PC-9 (cell line): Measurements from ENCODE around the gene GMEB2. TPM values are rescaled to one million over a fixed set of nuclear protein-coding genes. Genes with fewer than 3 reads are reported as not detected.
A peak's percentile ranks its signal among the peaks of the same experiment; 100 is the strongest.
"Not testable (repeated sequence)": the region's sequence is repeated elsewhere in the genome, so short reads cannot be mapped to it uniquely, and the experiment has no call there.

Source experiments
- BruUV-seq: library from RNA; stranded (reverse); fragments of 400-500 nt; replicated peaks from 2 replicates; lab custom pipeline; 2021; lab: Mats Ljungman, UMichigan
- CTCF ChIA-PET: fragments of 300-600 bp; sonication (Branson Sonifier 250); formaldehyde crosslinking; loops from one replicate; lab custom pipeline; 2022; ENCODE audit warnings: antibody characterized with exemption; lab: Charles Lee
- POLR2A ChIA-PET: fragments of 300-600 bp; sonication (Branson Sonifier 250); formaldehyde crosslinking; loops from one replicate; lab custom pipeline; 2022; ENCODE audit warnings: antibody characterized with exemption; ENCODE audit not compliant: unreplicated experiment; lab: Charles Lee
- DNase-seq, 2 experiments: peaks; one replicate each; pipeline versions ENCODE4 v3.0.0 to v3.0.0-alpha.2; 2015 to 2022; ENCODE audit warnings: mixed read lengths in 1 of 2
- H2AFZ ChIP-seq: fragments of 200-600 bp; sonication (generic); 2 replicates; pipeline ENCODE4 v1.8.1; 2017; ENCODE audit warnings: antibody characterized with exemption
- H3F3A ChIP-seq: fragments of 200-600 bp; sonication (generic); 2 replicates; pipeline ENCODE4 v1.8.1; 2017; ENCODE audit warnings: antibody characterized with exemption, mild to moderate bottlenecking, low read depth; ENCODE audit not compliant: insufficient read depth
- H3K27ac ChIP-seq: fragments of 200-600 bp; sonication (generic); 2 replicates; pipeline ENCODE4 v1.6.1; 2016; ENCODE audit warnings: mixed run types
- H3K27me3 ChIP-seq: fragments of 200-600 bp; sonication (generic); 2 replicates; pipeline ENCODE4 v1.6.1; 2016; ENCODE audit warnings: low read depth, mixed run types; ENCODE audit not compliant: insufficient read depth
- H3K36me3 ChIP-seq: fragments of 200-600 bp; sonication (generic); 2 replicates; pipeline ENCODE4 v1.6.1; 2016; ENCODE audit warnings: low read depth, mixed run types
- H3K4me1 ChIP-seq: fragments of 200-600 bp; sonication (generic); replicated peaks from 2 replicates; pipeline ENCODE4 v1.6.1; 2016; ENCODE audit warnings: mixed run types; ENCODE audit not compliant: insufficient read depth
- H3K4me2 ChIP-seq: fragments of 200-600 bp; sonication (generic); 2 replicates; pipeline ENCODE4 v1.6.1; 2017; ENCODE audit warnings: mixed run types
- H3K4me3 ChIP-seq: fragments of 200-600 bp; sonication (generic); 2 replicates; pipeline ENCODE4 v1.6.1; 2016; ENCODE audit warnings: mixed run types
- H3K79me2 ChIP-seq: fragments of 200-600 bp; sonication (generic); 2 replicates; pipeline ENCODE4 v1.6.1; 2017; ENCODE audit warnings: low read depth, mixed run types
- H3K9me2 ChIP-seq: fragments of 200-600 bp; sonication (generic); 2 replicates; pipeline ENCODE4 v1.8.1; 2017; ENCODE audit warnings: mild to moderate bottlenecking; ENCODE audit not compliant: insufficient read depth
- H3K9me3 ChIP-seq: fragments of 200-600 bp; sonication (generic); 2 replicates; pipeline ENCODE4 v1.8.1; 2016; ENCODE audit warnings: low read depth; ENCODE audit not compliant: insufficient read depth
- H4K20me1 ChIP-seq: fragments of 200-600 bp; sonication (generic); 2 replicates; pipeline ENCODE4 v1.8.1; 2017; ENCODE audit not compliant: insufficient read depth
- EZH2 ChIP-seq: fragments of 200-600 bp; sonication (generic); IDR thresholded peaks from 2 replicates; pipeline ENCODE4 v1.8.0; 2017; ENCODE audit warnings: antibody characterized with exemption, low read depth
- intact Hi-C: fragments of 100-400 bp; cut with micrococcal nuclease; formaldehyde crosslinking; loops from one replicate; pipeline ENCODE4 v1.10.0; 2022; ENCODE audit not compliant: unreplicated experiment
- total RNA-seq: library from RNA; stranded (reverse); gene quantifications from 2 replicates; pipeline ENCODE4 v1.2.3, GENCODE V29; 2021
- TF ChIP-seq, protein P1 (sequence below): fragments of 200-600 bp; sonication (generic); conservative IDR thresholded peaks from 2 replicates; pipeline ENCODE4 v1.6.1; 2017; ENCODE audit warnings: mixed run types, antibody characterized with exemption, mild to moderate bottlenecking, moderate library complexity

GMEB2 gene
- total RNA-seq, 1 experiment from 2014 or later = 19.3 TPM

- Histone ChIP-seq H4K20me1 (no peaks in the 10 kb centered on the region), H3K4me3 (peak overlapping the region; percentile 42; the same call in 1 of the 2 replicates), H3K9me2 (no peaks in the 10 kb centered on the region), H2AFZ (no peak overlapping the region), H3K27me3 (no peaks in the 10 kb centered on the region), H3F3A (peaks cover 35% of the 10 kb centered on the region), H3K4me2 (peak overlapping the region; percentile 72), H3K36me3 (no peaks in the 10 kb centered on the region), H3K9me3 (no peaks in the 10 kb centered on the region), H3K79me2 (no peaks in the 10 kb centered on the region), H3K27ac (no peak overlapping the region), H3K4me1 (no peaks in the 10 kb centered on the region; the same call in 1 of the 2 replicates)
- intact Hi-C loops = no loop called here
- no TSS peak for BruUV-seq
- DNase-seq = peak in 1 of 2 experiments; percentile 16
- TF ChIP-seq EZH2 = no peak
- TF ChIP-seq, protein P1, sequence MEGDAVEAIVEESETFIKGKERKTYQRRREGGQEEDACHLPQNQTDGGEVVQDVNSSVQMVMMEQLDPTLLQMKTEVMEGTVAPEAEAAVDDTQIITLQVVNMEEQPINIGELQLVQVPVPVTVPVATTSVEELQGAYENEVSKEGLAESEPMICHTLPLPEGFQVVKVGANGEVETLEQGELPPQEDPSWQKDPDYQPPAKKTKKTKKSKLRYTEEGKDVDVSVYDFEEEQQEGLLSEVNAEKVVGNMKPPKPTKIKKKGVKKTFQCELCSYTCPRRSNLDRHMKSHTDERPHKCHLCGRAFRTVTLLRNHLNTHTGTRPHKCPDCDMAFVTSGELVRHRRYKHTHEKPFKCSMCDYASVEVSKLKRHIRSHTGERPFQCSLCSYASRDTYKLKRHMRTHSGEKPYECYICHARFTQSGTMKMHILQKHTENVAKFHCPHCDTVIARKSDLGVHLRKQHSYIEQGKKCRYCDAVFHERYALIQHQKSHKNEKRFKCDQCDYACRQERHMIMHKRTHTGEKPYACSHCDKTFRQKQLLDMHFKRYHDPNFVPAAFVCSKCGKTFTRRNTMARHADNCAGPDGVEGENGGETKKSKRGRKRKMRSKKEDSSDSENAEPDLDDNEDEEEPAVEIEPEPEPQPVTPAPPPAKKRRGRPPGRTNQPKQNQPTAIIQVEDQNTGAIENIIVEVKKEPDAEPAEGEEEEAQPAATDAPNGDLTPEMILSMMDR = no peak
- CTCF ChIA-PET = interaction anchor here (0.6 kb wide), 1 partner anchor 27 kb away, joined by 5 read pairs; no protein-coding TSS in a partner anchor
- POLR2A ChIA-PET = no interaction called here
These were observed 25.0 kb upstream of the GMEB2 start for GRCh38 chr20:63651942-63652191.

- intact Hi-C loops, H3K36me3 ChIP-seq, H3K27ac ChIP-seq, H3K9me3 ChIP-seq, H3K4me3 ChIP-seq, POLR2A ChIA-PET, H3K79me2 ChIP-seq, H4K20me1 ChIP-seq, H2AFZ ChIP-seq, DNase-seq, BruUV-seq, H3K4me1 ChIP-seq, H3K9me2 ChIP-seq, H3K4me2 ChIP-seq, H3K27me3 ChIP-seq: not testable (repeated sequence)
- CTCF ChIA-PET = interaction anchor here (0.6 kb wide), 1 partner anchor 73 kb away, joined by 4 read pairs; no protein-coding TSS in a partner anchor
- H3F3A ChIP-seq = peaks cover 35% of the 10 kb centered on the region
These were observed 23.6 kb upstream of the GMEB2 start for GRCh38 chr20:63650486-63650885.

DNA sequence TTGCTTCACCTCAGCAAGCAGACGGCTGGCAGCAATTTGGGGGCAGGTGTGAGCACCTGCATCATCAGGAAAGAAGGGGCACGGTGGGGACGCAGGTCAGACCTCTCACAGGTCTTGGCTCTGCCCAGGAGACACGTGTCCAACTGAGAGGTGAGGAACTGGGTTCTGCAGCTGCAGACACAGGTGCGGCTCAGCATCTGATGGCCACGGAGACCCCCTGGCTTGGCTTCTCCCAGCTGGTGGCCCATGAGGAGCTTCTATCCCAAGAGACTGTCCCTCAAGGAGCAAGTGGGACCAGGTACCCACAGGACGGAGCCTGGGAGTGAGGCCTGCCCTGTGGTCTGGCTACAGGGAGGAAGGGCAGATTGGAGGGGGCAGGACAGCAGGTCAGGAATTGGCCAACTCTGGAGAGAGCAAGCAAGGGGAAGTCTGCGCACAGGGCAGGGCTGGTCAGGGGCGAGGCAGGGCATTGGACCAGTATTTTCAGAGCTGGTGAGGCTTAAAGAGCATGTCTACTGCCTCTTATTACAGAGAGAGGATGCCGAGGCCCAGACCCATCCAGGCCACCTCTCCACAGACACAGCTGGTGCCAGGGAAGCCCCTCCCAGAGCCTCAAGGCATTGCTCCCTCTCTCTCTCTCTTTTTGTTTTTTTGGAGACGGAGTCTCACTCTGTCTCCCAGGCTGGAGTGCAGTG, 22.1 kb upstream of the GMEB2 start:
- no peak for DNase-seq
- Histone ChIP-seq H3K79me2 (no peaks in the 10 kb centered on the region), H3K4me2 (no peak overlapping the region), H3K4me3 (no peak overlapping the region), H3K36me3 (no peaks in the 10 kb centered on the region), H3K9me3 (no peaks in the 10 kb centered on the region), H2AFZ (no peak overlapping the region), H4K20me1 (no peaks in the 10 kb centered on the region), H3F3A (peaks cover 29% of the 10 kb centered on the region), H3K4me1 (no peaks in the 10 kb centered on the region; the same call in 1 of the 2 replicates), H3K9me2 (no peaks in the 10 kb centered on the region), H3K27me3 (no peaks in the 10 kb centered on the region), H3K27ac (no peak overlapping the region)
- intact Hi-C loops = no loop called here
- BruUV-seq = no TSS peak
- POLR2A ChIA-PET = interaction anchor here (0.6 kb wide), 1 partner anchor 33 kb away, joined by 11 read pairs; no protein-coding TSS in a partner anchor
- CTCF ChIA-PET = no interaction called here
- no peak for TF ChIP-seq EZH2
- TF ChIP-seq, protein P1 = no peak

DNA sequence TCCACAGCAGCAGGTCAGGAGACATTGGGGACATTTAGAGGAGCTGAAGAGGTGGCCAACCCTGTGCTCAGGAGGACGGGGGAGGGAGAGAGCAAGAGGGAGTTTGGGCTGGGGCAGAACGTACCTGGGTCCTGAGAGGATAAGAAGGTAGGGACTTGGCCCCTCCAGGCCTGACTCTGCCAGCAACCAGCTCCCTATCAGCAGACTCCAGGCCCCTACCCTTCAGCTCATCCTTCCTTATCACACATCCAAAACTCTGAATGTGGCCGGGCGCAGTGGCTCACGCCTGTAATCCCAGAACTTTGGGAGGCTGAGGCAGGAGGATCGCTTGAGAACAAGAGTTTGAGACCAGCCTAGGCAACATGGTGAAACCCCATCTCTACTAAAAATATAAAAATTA, 21.3 kb upstream of the GMEB2 start:
- no peak overlapping the region for H3K4me3 ChIP-seq
- BruUV-seq = no TSS peak
- intact Hi-C loops = no loop called here
- no peaks in the 10 kb centered on the region for H3K36me3 ChIP-seq
- H3F3A ChIP-seq = peaks cover 29% of the 10 kb centered on the region
- H3K27me3 ChIP-seq = no peaks in the 10 kb centered on the region
- H3K9me3 ChIP-seq = no peaks in the 10 kb centered on the region
- no peaks in the 10 kb centered on the region for H3K9me2 ChIP-seq
- H4K20me1 ChIP-seq = no peaks in the 10 kb centered on the region
- ChIA-PET POLR2A (no interaction called here), CTCF (no interaction called here)
- no peaks in the 10 kb centered on the region for H3K79me2 ChIP-seq
- no peak overlapping the region for H3K27ac ChIP-seq
- H2AFZ ChIP-seq = no peak overlapping the region
- TF ChIP-seq EZH2 = no peak
- TF ChIP-seq, protein P1 = no peak
- no peak overlapping the region for H3K4me2 ChIP-seq
- DNase-seq = no peak
- peaks cover under 1% of the 10 kb centered on the region; the same call in 1 of the 2 replicates for H3K4me1 ChIP-seq
